HG02642 (cell line): ENCODE results near the gene BNC2.
"Not testable (repeated sequence)": the region's sequence is repeated elsewhere in the genome, so short reads cannot be mapped to it uniquely, and the experiment has no call there.

ENCODE experiments used
- ATAC-seq: cut with Tn5 transposase; IDR thresholded peaks from one replicate; pipeline ENCODE4 v1.9.1; 2021; ENCODE audit warnings: mild to moderate bottlenecking; ENCODE audit not compliant: unreplicated experiment, poor library complexity

BNC2 gene

DNA sequence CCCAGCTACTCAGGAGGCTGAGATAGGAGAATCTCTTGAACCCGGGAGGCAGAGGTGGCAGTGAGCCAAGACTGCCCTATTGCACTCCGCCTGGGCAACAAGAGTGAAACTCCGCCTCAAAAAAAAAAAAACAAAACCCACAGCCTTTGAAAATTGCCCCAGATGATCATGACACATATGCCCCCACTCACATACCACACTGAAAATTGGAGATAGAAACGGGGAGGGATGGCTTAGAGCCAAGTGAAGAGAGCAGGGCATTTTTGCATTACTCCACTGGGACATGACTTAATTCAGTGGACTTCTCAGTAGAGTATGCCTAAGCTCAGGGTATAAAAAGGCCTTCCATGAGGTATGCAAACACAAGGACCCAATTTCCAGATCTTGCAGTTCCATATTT is 309.3 kb downstream of the BNC2 start:
- no peak for ATAC-seq

- no peak for ATAC-seq
These were observed 310.9 kb downstream of the BNC2 start for GRCh38 chr9:16559418-16560188.

DNA sequence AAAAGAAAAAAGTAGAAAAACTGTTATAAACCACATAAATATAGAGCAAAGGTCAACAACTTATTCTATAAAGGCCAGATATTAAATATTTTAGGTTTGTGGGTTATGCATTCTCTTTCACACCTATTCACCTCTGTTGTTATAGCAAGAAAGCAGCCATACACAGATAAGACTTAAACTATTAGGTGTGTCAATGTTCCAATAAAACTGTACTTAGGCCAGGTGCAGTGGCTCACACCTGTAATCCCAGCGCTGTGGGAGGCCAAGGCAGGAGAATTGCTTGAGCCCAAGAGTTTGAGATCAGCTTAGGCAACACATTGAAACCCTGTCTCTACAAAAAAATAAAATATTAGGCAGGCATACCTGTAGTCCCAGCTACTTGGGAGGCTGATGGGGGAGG is 314.7 kb downstream of the BNC2 start:
- ATAC-seq, result no peak

- no peak for ATAC-seq
These were observed 316.5 kb downstream of the BNC2 start for GRCh38 chr9:16553869-16554540.

- ATAC-seq, result no peak
These were observed 318.2 kb downstream of the BNC2 start for GRCh38 chr9:16552252-16552651.

- ATAC-seq, result no peak
These were observed 318.8 kb downstream of the BNC2 start for GRCh38 chr9:16551692-16552091.

DNA sequence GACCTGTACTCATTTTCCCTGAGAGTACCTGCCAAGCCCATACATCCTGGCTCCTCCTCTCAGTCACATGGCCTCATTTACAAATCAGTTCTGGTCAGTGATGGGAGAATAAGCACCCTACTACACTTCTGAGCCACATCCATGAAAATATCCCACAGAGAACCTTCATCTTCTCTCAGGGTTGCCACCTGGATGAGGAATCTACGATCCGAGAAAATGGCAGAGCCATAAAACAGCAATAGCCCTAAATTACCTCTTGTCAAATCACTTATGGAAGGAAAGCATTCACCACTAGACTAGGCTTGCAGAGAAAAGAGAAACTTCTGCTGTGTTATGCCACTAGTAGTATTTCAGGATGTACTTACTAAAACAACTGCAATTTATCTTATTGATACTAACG is 324.8 kb downstream of the BNC2 start:
- ATAC-seq, result no peak

DNA sequence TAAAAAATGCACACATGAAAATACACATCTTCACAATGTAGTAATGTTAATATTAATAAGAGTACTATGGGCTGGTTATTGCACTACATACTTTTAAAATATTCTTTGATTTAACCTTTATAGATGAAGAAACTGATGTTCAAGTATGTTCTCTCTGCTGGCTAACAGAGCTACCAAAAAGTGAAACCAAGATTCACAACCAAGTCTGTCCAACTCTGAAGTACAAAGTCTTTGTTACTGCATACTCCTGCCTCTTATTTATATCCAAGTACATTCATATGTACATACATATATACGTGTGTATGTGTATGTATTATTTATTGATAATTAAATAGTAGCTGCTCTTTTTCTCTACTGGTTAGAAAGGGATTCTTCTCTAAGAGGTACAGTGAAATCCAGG is 325.6 kb downstream of the BNC2 start:
- ATAC-seq, result no peak

GRCh38 chr9:16543686-16544085 is 326.8 kb downstream of the BNC2 start:
- ATAC-seq, result no peak

DNA sequence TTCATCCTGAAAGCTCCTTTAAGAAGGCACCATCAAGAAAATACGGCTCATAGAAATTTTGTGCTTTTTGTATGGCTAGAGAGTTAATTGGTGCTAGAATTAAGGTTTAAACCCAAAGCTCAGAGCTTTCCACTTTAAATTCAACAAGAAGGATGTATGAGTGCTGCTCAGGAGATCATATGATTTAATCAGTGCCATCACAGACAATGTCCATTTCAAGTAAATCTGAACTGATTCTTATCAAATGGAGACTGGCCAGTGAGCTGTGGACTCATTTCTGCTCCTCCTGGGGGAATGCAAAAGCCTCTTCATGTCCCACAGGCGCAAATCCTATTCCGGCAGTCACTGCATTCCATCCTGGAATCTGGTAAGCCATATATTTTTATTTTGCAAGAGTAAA is 327.2 kb downstream of the BNC2 start:
- no peak for ATAC-seq

GRCh38 chr9:16542290-16542689 is 328.2 kb downstream of the BNC2 start:
- ATAC-seq, result no peak

GRCh38 chr9:16540743-16541613 is 329.5 kb downstream of the BNC2 start:
- ATAC-seq, result no peak

DNA sequence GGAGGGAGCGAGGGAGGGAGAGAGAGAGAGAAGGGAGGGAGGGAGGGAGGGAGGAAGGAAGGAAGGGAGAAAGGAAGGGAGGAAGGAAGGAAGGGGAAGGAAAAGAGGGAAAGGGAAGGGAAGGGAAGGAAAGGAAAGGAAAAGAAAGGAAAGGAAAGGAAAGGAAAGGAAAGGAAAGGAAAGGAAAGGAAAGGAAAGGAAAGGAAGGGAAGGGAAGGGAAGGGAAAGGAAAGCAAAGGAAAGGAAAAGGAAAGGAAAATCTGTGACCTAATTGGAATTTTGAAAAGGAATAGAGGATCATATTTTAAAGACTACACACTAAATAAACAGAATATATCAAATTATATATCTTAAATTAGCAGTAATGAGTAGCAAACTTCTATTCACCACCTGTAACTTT is 330.8 kb downstream of the BNC2 start:
- ATAC-seq, result not testable (repeated sequence)

DNA sequence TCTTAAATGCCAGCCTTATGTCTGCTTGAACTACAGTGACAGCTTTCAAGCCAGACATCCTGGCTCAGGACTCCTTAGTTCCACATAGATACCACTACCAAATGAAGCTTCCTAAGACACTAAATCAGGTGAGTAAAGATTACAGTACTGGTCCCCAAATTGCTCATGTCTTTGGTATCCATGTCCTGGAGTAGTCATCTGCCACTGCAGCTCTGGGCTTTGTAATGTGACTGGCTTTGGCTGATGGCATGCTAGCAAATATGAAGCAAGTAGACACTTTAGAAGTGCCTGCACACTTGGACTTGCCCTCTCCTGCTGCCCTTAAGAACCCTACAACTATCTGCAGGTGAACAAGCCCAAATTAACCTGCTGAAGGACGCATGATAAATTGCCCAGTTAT is 334.9 kb downstream of the BNC2 start:
- ATAC-seq, result no peak

GRCh38 chr9:16532681-16533450 is 337.6 kb downstream of the BNC2 start:
- ATAC-seq, result no peak

DNA sequence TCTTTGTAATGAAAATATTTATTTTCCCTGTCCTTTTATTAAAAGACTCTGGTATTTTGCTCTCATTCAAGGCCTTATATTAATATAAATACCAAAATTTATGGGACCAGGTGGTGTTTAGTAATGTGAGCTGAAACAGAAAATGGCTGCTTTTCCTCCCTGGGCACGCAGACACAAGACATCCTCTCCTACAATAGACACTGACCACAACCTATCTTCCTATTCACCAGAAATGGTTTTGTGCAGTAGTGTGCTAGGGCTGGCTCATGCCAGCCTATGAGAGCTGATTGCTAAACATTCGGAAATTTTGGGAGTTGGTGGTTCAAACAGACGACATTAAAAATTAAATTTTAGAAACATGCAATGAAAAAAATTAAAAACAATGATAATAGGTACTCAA is 338.2 kb downstream of the BNC2 start:
- ATAC-seq, result no peak

DNA sequence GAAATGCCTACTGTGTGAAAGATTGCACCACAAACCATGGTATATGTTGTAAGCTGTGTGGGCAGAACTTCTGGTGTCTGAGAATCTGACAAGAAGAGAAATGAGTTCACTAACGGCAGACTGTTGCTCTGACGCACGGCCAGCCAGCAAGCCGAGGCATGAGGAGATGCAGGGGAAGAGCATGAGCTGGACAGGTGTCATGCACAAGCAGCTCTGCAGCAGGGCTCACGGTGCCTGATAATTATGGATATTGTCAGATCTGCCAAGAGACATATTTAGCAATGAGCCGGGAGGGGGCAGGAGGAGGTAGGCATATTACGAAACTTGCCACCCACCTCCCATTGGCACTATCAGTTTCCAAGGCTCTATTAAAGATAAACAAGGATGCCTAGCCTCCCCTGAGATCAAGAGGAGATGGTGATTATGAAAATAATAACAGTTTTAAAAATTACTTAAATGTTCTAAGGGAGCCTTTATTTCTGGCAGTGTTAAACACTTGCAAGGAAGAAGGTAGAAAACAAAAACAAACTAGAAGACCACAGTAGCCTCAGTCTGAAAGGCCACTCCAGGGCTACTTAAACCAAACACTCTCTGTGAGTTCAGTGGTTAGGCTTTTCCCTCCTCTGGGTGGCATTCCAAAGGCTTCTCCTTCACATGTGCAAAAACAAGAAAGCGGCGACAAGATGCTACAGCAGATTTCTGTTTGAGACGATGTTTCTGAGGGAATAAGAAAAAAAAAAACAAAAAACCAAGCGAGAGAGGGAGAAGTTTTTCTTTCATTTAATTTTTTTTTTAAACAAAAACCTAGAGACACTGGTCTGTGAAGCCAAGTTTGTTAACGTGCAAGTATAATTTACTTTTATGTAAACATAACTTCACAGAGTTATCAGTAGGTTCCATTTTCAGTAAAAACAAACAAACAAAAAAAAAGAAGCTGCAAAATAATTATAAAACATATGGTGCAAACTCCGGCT is 339.5 kb downstream of the BNC2 start:
- no peak for ATAC-seq

- ATAC-seq, result no peak
These were observed 342.9 kb downstream of the BNC2 start for GRCh38 chr9:16527573-16527972.

- ATAC-seq, result no peak
These were observed 344.1 kb downstream of the BNC2 start for GRCh38 chr9:16526380-16526779.
